Skin of body (tissue), 2 donors: ENCODE measurements around the gene LPAR1. TPM values are rescaled to one million over a fixed set of nuclear protein-coding genes. Genes with fewer than 3 reads are reported as not detected.
"Not testable (repeated sequence)": the region's sequence is repeated elsewhere in the genome, so short reads cannot be mapped to it uniquely, and the experiment has no call there.

Source experiments
- DNase-seq: peaks from one replicate; lab custom pipeline; 2025; lab: John Stamatoyannopoulos, UW
- total RNA-seq: library from RNA; depleted of rRNA; stranded (reverse); fragments of >200 nt; gene quantifications from one replicate; pipeline ENCODE4 v1.2.3, GENCODE V29; 2014

LPAR1 gene
- total RNA-seq, 1 donor from 2014 or later: 47.3 TPM

- peak; percentile 15 for DNase-seq
Observed at GRCh38 chr9:110877374-110877773, 160.9 kb downstream of the LPAR1 start.

DNA sequence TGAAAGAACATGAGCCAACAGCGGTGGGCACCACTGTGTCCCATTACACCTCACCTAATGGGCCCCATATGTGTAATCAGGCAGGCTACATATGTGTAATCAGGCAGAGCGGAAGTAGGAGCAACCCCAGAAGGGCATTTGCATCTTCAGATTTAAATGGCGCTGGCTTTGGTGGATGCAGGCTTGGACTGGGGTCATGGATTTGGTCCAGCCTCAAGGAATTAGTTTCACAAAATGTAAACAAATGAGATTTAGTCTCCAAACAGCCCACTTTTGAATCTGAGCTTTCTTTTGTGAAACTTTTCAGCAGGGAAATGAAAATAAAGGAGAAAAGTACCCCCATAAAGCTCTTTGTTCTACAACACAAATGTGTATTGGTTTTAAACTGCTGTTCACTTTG, 161.3 kb downstream of the LPAR1 start:
- DNase-seq: no peak

DNA sequence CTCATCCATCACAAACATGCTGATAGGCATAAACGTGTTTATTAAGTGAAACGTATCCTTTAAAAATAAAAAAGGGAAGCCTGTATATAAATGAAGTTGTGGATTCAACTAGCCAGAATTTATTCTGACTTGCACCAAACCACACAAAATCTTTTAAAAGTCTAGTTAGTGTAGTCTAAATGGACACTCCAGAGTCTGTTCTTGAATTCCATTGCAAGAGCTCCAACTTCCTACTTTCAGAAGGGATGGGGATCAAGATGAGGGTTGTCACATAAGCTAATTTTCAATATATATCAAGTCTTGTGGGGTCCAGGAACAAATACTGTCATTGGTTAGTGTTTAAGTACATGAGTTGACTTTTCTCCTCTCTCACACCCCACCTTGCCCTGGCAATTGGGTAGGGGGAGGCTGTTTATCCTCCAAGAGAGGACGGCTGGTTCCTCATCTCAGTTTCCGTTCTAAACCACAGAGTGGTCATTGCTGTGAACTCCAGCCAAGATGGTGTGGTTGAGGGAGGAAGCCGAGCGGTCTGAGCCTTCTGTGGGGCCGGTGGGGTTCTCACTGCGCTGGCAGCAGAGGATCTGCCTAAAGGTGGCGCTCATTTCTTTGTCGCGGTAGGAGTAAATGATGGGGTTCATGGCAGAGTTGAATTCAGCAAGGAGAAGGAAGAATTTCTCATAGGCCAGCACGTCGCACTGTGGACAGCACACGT, 163.2 kb downstream of the LPAR1 start:
- DNase-seq: no peak

GRCh38 chr9:110872920-110873319, 165.3 kb downstream of the LPAR1 start:
- DNase-seq: no peak

DNA sequence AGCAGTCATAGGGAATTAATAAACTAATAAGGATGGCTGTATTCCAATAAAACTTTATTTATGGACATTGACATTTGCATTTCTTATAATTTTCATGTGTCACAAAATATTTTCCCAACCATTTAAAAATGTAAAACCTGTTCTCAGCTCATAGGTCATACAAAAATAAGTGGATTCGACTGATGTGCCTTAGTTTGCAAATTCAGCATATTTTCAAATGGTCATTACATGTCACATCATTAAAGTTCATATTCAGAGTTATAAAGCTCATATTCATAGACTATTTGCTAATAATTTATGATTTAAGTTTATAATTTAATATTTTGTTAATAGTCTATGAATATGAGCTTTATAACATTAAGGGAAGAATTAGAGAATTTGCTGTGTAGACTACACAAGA, 166.5 kb downstream of the LPAR1 start:
- no peak for DNase-seq

- no peak for DNase-seq
Observed at GRCh38 chr9:110869931-110870330, 168.3 kb downstream of the LPAR1 start.

GRCh38 chr9:110864011-110864410, 174.3 kb downstream of the LPAR1 start:
- no peak for DNase-seq

DNA sequence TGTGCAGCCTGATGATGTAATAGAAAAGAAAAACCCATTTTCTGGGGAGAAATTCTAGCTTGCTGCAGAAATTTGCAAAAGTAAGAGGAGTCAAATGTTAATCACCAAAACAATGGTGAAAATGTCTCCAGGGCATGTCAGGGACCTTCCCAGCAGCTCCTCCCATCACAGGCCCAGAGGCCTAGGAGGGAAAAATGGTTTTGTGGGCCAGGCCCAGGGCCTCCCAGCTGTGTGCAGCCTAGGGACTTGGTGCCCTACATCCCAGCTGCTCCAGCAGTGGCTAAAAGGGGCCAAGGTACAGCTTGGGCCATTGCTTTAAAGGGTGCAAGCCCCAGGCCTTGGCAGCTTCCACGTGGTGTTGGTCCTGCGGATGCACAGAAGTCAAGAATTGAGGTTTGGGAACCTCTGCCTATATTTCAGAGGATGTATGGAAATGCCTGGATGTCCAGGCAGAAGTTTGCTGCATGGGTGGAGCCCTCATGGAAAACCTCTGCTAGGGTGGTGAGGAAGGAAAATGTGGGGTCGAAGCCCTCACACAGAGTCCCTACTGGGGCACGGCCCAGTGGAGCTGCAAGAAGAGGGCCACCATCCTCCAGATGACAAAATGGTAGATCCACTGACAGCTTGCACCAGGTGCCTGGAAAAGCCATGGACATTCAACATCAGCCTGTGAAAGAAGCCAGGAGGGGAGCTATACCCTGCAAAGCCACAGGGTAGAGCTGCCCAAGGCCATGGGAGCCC, 176.7 kb downstream of the LPAR1 start:
- DNase-seq: not testable (repeated sequence)

DNA sequence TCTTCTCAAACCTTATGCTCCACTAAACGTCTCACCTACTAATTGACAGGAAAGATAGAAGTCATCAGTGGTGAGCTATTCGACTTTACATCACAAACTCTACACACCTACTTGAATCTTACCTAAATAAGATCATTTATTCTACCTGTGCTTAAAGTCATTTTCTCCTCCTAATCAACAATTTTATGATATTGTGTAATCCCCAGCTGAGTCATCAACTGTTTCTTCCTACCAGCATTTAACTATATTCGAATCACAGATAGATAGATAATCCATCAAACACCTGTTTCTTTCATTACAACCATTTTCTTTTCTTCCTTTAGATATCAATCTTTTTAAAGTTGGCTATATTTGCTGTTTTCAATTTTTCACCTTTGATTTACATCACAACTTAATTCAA, 181.5 kb downstream of the LPAR1 start:
- no peak for DNase-seq

DNA sequence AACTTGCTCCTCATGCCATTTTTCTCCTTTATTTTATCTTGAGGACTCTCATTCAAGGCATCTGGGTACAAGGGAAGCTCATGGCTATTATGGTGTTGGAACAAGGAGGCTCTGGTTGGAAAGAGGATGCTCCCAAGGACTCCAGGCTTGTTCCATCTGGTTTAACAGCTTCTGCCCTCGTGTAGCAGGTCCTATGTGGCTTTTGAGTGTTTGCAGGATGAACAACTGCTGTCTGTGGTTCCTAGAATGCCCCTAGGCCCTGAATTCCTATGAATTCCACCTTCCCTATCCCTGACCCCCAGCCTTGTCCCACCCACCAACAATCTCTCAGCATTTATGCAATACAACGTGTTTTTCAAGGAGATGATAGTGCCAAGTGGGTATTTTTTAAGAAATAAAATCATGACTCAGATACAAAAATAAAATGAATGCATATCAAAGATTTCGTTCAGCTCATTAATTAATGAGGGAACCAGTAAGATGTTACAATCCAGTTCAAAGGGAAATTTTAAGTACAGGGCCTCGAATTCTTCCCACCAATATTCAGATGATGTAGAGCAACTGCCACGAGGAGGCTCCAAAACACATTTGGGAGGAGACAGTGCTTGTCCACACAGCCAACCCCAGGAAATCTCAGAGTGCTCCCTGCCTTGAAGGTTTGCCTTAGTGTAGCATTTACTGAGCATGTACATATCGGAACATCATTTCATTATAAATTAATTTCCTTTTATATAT, 187.7 kb downstream of the LPAR1 start:
- DNase-seq: no peak

- peak; percentile 36 for DNase-seq
Observed at GRCh38 chr9:110847671-110848070, 190.6 kb downstream of the LPAR1 start.

GRCh38 chr9:110846215-110846614, 192.1 kb downstream of the LPAR1 start:
- DNase-seq: no peak

DNA sequence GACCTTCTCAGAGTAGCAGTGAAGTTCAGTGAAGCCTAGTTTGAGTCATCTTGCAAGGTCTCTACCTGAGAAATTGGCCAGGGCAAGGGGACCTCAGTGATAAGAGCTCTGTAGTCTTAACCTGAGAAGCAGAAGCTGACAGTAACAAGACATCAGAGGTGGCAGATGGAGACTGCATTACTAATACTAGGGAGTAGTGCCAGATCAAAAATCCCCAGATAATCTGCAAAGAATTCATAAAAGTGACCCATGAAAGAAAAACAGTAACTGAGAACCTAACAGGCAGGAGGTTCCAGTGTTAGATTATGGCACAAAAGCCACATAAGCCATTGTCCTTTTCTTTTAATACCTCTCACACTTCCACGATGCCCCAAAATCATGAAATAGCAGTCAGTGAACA, 194.1 kb downstream of the LPAR1 start:
- DNase-seq: no peak

DNA sequence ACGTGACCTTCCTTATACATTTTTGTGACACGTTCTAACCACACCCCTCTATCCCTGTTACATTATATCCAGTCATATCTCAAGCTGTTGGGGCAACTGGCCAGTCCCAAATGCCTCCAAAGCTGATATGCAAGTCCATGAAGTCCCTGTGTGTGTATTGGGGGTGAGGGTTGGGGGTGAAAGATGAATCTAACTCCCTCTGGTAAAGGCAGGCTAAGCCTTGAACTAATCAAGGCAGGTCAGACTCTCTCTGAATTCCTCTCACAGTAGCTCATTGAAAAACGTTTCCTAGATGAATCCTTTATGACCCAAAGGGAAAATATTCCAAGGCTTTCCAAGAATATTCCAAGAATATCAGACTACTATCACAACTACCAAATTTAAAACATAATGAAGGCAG, 195.3 kb downstream of the LPAR1 start:
- no peak for DNase-seq

- DNase-seq: no peak
Observed at GRCh38 chr9:110842169-110842568, 196.1 kb downstream of the LPAR1 start.

GRCh38 chr9:110837401-110838005, 200.8 kb downstream of the LPAR1 start:
- DNase-seq: no peak

DNA sequence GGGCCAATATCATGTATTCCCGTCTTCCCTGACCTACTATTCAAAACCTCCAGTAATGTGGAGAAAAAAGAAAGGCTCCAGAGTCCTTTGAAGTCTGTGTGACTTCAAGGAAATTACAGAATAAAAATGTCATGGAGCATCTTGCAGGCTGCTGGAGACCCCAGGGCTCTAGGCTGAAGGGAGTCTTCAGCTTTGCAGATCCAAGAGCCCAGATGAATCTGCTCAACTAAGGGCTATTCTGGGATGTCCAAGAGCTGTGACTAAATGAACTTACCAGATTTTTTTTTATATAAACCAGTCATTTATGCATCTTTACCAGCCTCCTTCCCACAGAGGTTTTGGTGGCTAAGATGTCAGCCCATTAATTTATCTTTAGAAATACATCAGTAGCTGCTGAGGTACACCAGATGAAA, 202.4 kb downstream of the LPAR1 start:
- DNase-seq: no peak

DNA sequence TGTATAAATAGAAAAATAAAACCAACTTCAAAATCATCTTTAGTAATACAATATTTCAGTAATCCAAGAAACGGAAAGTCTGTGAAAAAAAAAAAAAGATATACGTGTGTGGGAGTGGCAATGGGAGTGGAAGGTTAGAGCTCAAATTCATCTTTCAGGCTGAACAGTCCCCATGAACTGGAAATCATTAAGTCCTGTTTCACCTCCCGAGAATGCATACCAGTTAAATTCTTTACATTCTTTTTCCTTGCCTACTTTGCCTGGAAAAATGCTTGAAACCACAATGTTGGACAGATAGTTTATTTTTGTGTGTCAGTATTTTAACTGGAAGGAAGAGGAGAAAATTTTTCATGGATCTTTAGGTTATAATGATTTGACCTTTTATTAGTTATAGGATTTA, 202.9 kb downstream of the LPAR1 start:
- DNase-seq: no peak

DNA sequence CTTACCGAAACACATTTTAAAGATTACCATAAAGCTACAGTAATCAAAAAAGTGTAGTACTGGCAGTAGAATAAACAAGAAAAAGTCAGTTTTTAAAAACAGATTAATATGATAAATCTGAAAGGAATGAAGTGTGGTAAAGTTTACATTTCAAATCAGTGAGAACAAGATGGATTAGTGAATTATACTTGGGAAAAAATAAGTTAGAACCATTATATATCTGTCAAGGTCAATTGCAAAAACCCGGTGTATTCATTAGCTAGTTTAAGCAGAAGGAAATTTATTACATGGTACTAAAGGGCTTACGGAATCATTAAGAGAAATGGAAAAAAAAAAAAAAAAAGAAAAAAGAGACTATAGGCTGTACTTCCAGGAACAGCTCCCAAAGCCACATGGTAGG, 205.3 kb downstream of the LPAR1 start:
- no peak for DNase-seq

DNA sequence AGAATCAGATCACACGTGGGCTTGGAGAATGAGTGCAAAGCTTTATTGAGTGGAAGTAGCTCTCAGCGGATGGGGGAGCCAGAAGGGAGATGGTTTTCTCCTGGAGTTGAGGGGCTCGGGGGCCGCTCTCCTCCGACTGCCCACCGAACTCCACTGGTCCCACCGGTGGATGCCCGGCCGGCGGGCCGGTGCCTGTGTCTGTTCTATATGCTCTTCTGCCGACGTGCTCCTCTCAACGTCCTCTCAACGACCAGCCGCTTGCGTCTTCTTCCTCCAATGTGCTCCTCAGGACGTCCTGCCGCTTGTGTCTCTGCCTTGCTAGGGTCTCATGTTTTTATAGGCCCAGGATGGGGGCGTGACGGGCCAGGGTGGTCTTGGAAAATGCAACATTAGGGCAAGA, 207.8 kb downstream of the LPAR1 start:
- DNase-seq: no peak

DNA sequence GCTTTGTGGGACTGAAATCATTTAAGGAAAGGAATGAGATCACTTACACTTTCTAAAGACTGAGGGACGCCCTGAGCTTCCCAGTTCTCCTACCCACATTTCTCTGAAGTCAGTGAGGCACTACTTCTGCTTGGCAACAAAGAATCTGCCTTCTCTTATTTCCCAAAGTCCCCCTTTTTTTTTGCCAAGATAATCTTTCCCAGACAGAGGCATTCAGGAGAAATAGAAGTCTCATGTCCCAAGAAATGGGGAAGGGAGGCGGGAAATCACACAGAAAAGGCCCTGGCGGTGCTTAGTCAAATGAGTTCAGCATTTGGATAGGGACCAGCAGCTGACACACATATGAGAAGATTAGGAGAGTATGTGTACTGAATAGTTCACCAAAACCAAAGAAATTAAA, 210.0 kb downstream of the LPAR1 start:
- peak; percentile 93 for DNase-seq

GRCh38 chr9:110826400-110826799, 211.9 kb downstream of the LPAR1 start:
- DNase-seq: not testable (repeated sequence)
